Hematopoietic multipotent progenitor cell treated with erythropoietin and hydrocortisone succinate and interleukin-3 and kit ligand, for 4 days (in vitro differentiated cells): Measurements from ENCODE around the gene FAM184A.
A peak's percentile ranks its signal among the peaks of the same experiment; 100 is the strongest.

Experiments
- DNase-seq: peaks from one replicate; pipeline ENCODE4 v3.0.0-alpha.2; 2015

Gene FAM184A

GRCh38 chr6:119006974-119007373 lies 71.5 kb downstream of the FAM184A start:
- no peak for DNase-seq

GRCh38 chr6:119002069-119002468 lies 76.4 kb downstream of the FAM184A start:
- no peak for DNase-seq

DNA sequence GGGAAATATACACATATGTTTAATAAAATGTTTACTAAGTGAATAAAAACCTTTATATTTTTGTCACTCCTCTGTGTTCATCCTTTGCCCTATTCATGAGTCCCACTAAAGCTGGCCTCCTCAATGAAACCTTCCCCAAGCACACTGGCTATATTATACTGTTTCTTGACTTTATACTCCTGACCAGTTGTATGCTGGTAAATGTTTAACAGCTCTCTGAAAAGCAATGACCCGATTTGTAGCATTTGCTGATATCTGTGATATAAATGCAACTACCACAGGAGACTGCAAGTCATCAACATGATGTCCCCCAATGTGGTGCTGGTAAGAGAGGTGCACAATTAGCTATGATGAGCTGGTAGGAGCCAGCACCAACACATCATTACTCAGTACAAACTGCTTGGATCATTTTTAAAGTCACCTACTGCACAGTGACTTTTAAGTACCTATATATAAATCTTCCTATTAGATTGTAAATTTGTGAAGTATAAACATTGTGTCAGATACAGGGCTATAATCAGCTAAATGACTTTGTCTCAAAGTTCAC lies 78.9 kb downstream of the FAM184A start:
- DNase-seq, result no peak

GRCh38 chr6:118997426-118997825 lies 81.0 kb downstream of the FAM184A start:
- peak; percentile 4 for DNase-seq

DNA sequence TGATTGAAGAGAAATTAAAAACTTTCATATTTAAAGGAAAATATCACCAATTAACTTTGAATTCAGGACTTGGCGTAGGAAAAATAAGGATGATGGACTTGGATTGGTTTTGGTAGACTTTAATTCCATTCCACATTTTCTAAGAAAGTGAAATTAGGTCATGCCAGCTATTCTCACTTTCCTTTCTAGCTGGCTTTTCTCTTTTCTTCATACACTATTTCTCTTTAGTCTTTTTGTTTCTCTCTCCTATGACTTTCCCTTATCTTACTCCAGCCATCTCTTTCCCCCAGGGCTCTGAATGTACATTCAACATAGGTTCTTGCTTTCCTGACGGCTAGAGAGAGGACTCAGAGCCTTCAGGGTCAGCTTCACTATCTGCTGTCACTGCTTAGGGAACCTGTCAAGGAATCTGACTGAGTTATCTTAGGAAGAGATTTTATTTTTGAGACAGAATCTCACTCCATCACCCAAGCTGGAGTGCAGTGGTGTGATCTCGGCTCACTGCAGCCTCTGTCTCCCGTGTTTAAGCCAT lies 82.1 kb downstream of the FAM184A start:
- no peak for DNase-seq

- no peak for DNase-seq
These were observed 84.6 kb downstream of the FAM184A start for GRCh38 chr6:118993803-118994251.

GRCh38 chr6:118993358-118993757 lies 85.1 kb downstream of the FAM184A start:
- DNase-seq, result no peak

- DNase-seq, result no peak
These were observed 86.2 kb downstream of the FAM184A start for GRCh38 chr6:118992186-118992795.

DNA sequence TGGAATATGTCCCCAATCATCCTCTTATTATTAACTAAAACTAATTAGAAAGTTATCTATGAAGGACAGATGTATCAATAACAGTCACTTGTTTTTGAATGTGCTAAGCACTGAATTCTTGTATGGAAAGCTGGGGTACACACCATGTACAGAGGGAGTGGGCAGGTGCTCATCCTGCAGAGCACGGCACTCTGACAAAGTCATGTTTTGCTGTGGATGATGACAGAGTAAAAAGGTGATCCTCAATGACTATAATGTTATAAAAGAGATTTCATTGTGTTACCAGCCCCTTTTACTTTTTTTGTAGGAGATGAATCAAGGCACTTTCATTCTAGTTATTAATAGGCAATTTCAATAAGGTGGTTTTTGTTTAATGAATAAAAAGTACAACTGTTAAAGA lies 92.2 kb downstream of the FAM184A start:
- no peak for DNase-seq

GRCh38 chr6:118985123-118985830 lies 93.2 kb downstream of the FAM184A start:
- no peak for DNase-seq

GRCh38 chr6:118984342-118984741 lies 94.1 kb downstream of the FAM184A start:
- DNase-seq, result no peak

GRCh38 chr6:118982575-118982911 lies 95.9 kb downstream of the FAM184A start:
- no peak for DNase-seq

DNA sequence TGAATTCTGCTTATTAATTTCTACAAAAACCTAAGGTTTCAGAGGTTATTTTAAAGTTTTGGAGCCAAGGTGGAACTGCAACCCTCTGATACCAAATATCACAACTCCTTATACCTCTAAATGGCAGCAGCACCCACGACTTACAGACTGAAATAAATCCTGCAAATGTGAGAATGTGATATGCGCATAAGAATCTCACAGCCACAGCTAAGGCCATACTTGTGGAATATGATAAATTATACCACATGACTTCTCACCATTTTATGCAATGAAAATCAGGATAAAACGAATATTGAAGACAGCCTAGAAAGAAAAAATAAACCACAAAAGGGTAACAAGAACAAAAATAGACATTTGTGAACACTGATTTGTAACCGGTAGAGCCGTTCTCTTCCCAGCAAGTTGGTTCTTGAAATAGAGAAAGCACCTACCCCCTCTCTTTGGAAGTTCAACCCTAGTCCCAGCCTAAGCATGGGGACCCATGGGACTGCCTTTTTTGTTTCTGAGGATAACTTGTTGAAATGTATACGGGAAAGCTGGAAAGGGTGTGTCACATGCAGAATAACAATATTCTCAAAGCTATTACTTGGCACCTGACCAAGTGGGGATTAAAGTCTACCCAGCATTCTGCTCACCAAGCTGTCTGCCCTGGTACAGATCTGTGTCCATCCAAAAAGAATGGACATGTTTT lies 96.4 kb downstream of the FAM184A start:
- no peak for DNase-seq

GRCh38 chr6:118980063-118980462 lies 98.4 kb downstream of the FAM184A start:
- peak; percentile 48 for DNase-seq

DNA sequence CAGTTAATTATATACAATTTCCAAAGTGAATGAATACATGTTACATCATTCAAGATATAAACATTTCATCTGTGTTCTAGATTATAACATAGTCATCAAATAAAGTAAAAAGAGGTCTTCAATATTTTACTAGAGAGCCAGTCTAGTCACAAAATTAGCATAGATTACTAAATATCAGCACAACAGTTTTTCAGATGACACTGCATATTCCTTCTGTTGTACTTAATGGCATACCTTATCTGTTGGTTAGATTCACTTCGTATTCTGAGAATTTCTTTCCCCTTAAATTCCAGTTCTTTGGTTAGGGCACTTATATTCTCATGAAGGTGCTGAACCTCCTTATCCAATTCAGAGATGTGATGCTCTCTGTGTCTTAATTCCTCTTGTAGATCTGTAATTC lies 103.7 kb downstream of the FAM184A start:
- peak; percentile 10 for DNase-seq

DNA sequence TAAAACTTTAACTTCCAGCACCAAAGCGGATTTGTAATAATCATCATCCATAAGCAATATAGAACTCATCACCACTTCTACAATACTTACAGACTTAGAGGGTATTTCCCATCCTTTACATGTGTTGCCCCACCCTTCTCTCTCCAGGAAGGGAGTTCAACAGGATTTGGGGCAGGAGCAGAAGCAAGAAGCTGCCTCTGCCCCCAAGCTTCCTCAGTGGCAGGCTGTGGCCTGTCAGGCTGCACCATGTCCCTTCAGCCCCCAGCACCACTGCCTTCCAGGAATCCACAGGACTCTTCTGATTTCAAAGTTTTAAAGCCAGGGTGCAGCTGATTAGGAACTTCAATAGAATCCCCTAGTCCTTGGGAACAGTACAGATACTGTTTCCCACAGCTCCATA lies 106.8 kb downstream of the FAM184A start:
- no peak for DNase-seq

GRCh38 chr6:118970866-118971265 lies 107.6 kb downstream of the FAM184A start:
- DNase-seq, result no peak

GRCh38 chr6:118968416-118968815 lies 110.0 kb downstream of the FAM184A start:
- DNase-seq, result peak; percentile 72

DNA sequence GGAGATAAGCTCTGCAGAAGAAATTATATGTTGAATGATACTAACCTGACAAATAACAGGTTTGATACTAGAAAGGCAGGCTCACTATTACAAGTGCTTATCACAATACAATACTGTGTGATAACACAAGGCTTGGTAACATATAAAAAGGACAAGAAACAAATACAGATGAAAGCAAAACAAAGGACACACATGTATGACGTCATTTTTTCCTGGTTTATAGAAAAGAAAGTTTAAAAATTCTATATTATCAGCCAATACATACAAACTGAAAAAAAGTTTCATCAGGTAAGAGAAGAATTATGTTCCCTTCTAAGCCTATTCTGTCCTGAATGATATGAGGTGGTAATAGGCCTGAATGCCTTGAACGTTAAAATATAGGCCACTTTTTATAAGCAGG lies 111.2 kb downstream of the FAM184A start:
- no peak for DNase-seq

DNA sequence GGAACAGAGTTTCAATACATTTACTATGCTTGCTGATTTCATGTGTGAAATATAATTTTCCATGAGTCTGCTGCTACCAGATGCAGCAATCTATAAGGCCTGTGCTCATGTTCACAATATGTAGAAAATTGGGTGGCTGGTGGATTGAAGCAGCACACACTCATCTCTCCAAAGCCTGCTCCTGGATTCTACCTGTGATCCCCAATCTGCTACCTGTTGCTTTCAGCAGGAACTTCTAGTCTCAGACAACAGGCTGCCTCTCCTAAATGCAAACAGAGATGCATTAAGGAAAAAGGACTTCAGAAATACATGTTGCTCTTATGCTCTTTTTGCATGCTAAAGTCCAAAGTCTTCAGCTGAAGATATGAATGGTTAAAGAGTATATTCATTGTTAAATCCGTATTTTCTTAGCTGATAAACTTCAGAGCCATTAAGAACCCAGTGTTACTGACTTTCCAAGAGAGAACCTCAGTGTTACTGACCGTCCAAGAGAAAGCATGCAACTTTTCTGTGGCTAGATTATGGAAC lies 112.6 kb downstream of the FAM184A start:
- no peak for DNase-seq

DNA sequence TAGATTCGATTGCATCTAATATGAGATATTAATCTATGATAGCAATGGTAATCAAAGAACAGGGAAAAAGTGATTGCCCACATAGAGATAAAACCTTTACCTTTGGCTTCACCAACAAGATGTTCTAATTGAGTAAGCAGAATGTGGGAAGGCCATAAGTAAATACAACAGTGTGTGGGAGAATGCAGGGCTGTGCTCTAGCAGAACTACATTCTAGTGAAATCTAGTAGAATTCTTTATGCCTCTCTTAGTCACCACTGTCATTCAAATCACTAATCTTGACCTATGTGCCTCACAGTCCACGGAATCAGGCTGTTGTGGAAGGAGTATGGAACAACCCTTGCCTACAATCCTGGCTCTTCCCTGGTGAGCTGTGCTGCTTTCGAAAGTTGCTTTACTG lies 113.1 kb downstream of the FAM184A start:
- DNase-seq, result no peak

DNA sequence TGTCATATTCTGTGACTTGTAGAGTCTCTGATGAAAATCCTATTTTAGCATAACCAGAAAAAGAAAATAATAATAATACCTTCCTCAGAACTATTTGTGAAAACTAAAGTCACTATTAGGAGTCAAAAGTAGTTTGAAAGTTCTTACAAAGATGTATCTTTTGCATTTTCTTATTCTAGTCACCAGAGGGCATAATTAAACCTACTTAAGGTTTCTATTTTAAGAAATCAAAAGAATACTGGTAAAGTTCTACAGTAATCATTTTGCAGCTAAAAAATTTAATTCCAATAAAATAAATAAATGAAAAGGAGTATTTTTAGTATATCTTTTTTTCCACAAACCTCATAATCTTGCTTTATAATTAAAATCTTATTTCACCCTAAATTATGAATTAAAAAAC lies 115.5 kb downstream of the FAM184A start:
- peak; percentile 44 for DNase-seq

DNA sequence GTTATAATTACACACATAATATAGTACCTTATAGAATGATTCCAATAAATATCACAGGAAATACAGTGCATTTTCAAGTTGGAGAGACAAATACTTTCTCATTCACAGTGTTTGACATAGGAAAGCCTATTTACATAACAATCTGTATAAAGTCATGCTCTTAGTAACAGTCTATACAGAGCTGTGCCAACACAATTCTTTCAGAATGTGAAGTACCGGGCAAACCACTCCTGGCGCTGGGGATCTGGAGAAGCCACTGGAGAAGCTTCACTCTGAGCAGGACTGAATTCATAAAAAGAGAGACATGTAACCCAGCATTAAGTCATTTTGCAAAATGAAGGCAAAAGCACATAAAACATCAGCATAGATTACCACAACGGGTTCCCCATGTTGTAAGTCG lies 118.6 kb downstream of the FAM184A start:
- no peak for DNase-seq
